PFSK-1 (cell line): ENCODE measurements around the gene STK16.

Experiments
- REST ChIP-seq, 2 experiments: IDR thresholded peaks; 2 replicates each; pipeline versions ENCODE4 v1.6.1 to v1.8.0; 2011 to 2012; ENCODE audit warnings: low read depth in 2 of 2, low read length in 2 of 2, control low read depth in 1 of 2, inconsistent platforms in 1 of 2, mild to moderate bottlenecking in 1 of 2, moderate library complexity in 1 of 2; ENCODE audit not compliant: insufficient read depth in 1 of 2
- TAF1 ChIP-seq: IDR thresholded peaks from 2 replicates; pipeline ENCODE4 v1.6.1; 2012; ENCODE audit warnings: low read length, control low read depth, borderline replicate concordance; ENCODE audit not compliant: insufficient read depth

GRCh38 chr2:219210196-219210885 lies 34.9 kb upstream of the STK16 start:
- TF ChIP-seq REST (IDR thresholded peaks at IDR 0.05; ENCODE audit: insufficient read depth in 1 of 2, low read depth in 2 of 2, low read length in 2 of 2) (no peak), TAF1 (no peak)
